IPS-11a (cell line): ENCODE results near the gene ATP8A2.

Experiments
- H3K4me3 ChIP-seq: one replicate; pipeline ENCODE4 v1.5.1; 2013; ENCODE audit warnings: low read depth, low read length, control low read depth

The ATP8A2 gene

GRCh38 chr13:25904830-25905229 lies 533.1 kb downstream of the ATP8A2 start:
- H3K4me3 ChIP-seq: no peak overlapping the region

GRCh38 chr13:25905611-25906010 lies 533.8 kb downstream of the ATP8A2 start:
- H3K4me3 ChIP-seq: no peak overlapping the region

GRCh38 chr13:25906191-25906661 lies 534.5 kb downstream of the ATP8A2 start:
- no peak overlapping the region for H3K4me3 ChIP-seq

- H3K4me3 ChIP-seq: no peak overlapping the region
These were observed 536.6 kb downstream of the ATP8A2 start for GRCh38 chr13:25908366-25908765.

- H3K4me3 ChIP-seq: no peak overlapping the region
These were observed 538.5 kb downstream of the ATP8A2 start for GRCh38 chr13:25910243-25910642.

- H3K4me3 ChIP-seq: no peak overlapping the region
These were observed 539.2 kb downstream of the ATP8A2 start for GRCh38 chr13:25910991-25911419.

- H3K4me3 ChIP-seq: no peak overlapping the region
These were observed 541.2 kb downstream of the ATP8A2 start for GRCh38 chr13:25912961-25913360.

GRCh38 chr13:25915840-25916518 lies 544.2 kb downstream of the ATP8A2 start:
- H3K4me3 ChIP-seq: no peak overlapping the region

GRCh38 chr13:25920277-25920676 lies 548.5 kb downstream of the ATP8A2 start:
- no peak overlapping the region for H3K4me3 ChIP-seq

- H3K4me3 ChIP-seq: no peak overlapping the region
These were observed 549.2 kb downstream of the ATP8A2 start for GRCh38 chr13:25920931-25921330.

GRCh38 chr13:25922376-25922775 lies 550.6 kb downstream of the ATP8A2 start:
- no peak overlapping the region for H3K4me3 ChIP-seq

GRCh38 chr13:25923217-25924085 lies 551.7 kb downstream of the ATP8A2 start:
- H3K4me3 ChIP-seq: no peak overlapping the region

GRCh38 chr13:25927363-25927762 lies 555.6 kb downstream of the ATP8A2 start:
- H3K4me3 ChIP-seq: no peak overlapping the region

GRCh38 chr13:25927932-25928331 lies 556.2 kb downstream of the ATP8A2 start:
- H3K4me3 ChIP-seq: no peak overlapping the region

- no peak overlapping the region for H3K4me3 ChIP-seq
These were observed 557.2 kb downstream of the ATP8A2 start for GRCh38 chr13:25928941-25929505.

- no peak overlapping the region for H3K4me3 ChIP-seq
These were observed 558.0 kb downstream of the ATP8A2 start for GRCh38 chr13:25929816-25930215.

GRCh38 chr13:25930653-25931052 lies 558.9 kb downstream of the ATP8A2 start:
- no peak overlapping the region for H3K4me3 ChIP-seq

- H3K4me3 ChIP-seq: no peak overlapping the region
These were observed 560.6 kb downstream of the ATP8A2 start for GRCh38 chr13:25932365-25932764.

- H3K4me3 ChIP-seq: no peak overlapping the region
These were observed 561.7 kb downstream of the ATP8A2 start for GRCh38 chr13:25933520-25933919.

- H3K4me3 ChIP-seq: no peak overlapping the region
These were observed 562.4 kb downstream of the ATP8A2 start for GRCh38 chr13:25934127-25934526.

- no peak overlapping the region for H3K4me3 ChIP-seq
These were observed 568.4 kb downstream of the ATP8A2 start for GRCh38 chr13:25939961-25940687.
